Neural crest cell (in vitro differentiated cells): Measurements from ENCODE around the gene DECR2. TPM values are rescaled to one million over a fixed set of nuclear protein-coding genes. Genes with fewer than 3 reads are reported as not detected.
"Not testable (repeated sequence)": the region's sequence is repeated elsewhere in the genome, so short reads cannot be mapped to it uniquely, and the experiment has no call there.

Source experiments
- DNase-seq: peaks from one replicate; pipeline ENCODE4 v3.0.0; 2021; ENCODE audit warnings: low read depth, mixed read lengths, low spot score
- H3K27ac Mint-ChIP-seq: one replicate; pipeline ENCODE4 v1.8.0; 2021; ENCODE audit warnings: mild to moderate bottlenecking, mixed read lengths; ENCODE audit not compliant: unreplicated experiment
- H3K27me3 Mint-ChIP-seq: 2 replicates; pipeline ENCODE4 v1.8.0; 2021; ENCODE audit warnings: low read depth, mild to moderate bottlenecking, mixed read lengths
- H3K36me3 Mint-ChIP-seq: 2 replicates; pipeline ENCODE4 v1.8.0; 2021; ENCODE audit warnings: low read depth, mild to moderate bottlenecking, mixed read lengths
- H3K4me1 Mint-ChIP-seq: 2 replicates; pipeline ENCODE4 v1.8.0; 2021; ENCODE audit warnings: mixed read lengths
- H3K4me3 Mint-ChIP-seq: one replicate; pipeline ENCODE4 v1.8.0; 2021; ENCODE audit warnings: mild to moderate bottlenecking, mixed read lengths
- H3K9me3 Mint-ChIP-seq: 2 replicates; pipeline ENCODE4 v1.8.0; 2021; ENCODE audit warnings: mixed read lengths
- CTCF ChIP-seq: fragments of 200-600 bp; sonication (generic); conservative IDR thresholded peaks from 2 replicates; pipeline ENCODE4 v1.5.0; 2021; ENCODE audit warnings: antibody characterized with exemption, mild to moderate bottlenecking
- total RNA-seq: library from RNA; stranded (reverse); gene quantifications from 2 replicates; pipeline ENCODE4 v1.2.1, GENCODE V29; 2021

The DECR2 gene
- total RNA-seq, 1 donor from 2014 or later, result 22.4 TPM

- no peak overlapping the region for H3K27ac Mint-ChIP-seq
- no peak for TF ChIP-seq CTCF
- H3K4me1 Mint-ChIP-seq, result no peaks in the 10 kb centered on the region
- H3K4me3 Mint-ChIP-seq, result no peak overlapping the region
- H3K36me3 Mint-ChIP-seq, result no peaks in the 10 kb centered on the region
- H3K27me3 Mint-ChIP-seq, result no peaks in the 10 kb centered on the region
- no peaks in the 10 kb centered on the region for H3K9me3 Mint-ChIP-seq
- no peak for DNase-seq
Observed at GRCh38 chr16:414395-415169, 12.9 kb downstream of the DECR2 start.

GRCh38 chr16:415170-415498 lies 13.4 kb downstream of the DECR2 start:
- not testable (repeated sequence) for H3K36me3 Mint-ChIP-seq, DNase-seq, H3K27me3 Mint-ChIP-seq, H3K27ac Mint-ChIP-seq, H3K4me1 Mint-ChIP-seq, H3K9me3 Mint-ChIP-seq, H3K4me3 Mint-ChIP-seq

GRCh38 chr16:422179-422578 lies 20.5 kb downstream of the DECR2 start:
- not testable (repeated sequence) for H3K27ac Mint-ChIP-seq, H3K4me3 Mint-ChIP-seq, H3K9me3 Mint-ChIP-seq, H3K36me3 Mint-ChIP-seq, DNase-seq
- H3K4me1 Mint-ChIP-seq, result peaks cover 18% of the 10 kb centered on the region
- H3K27me3 Mint-ChIP-seq, result peaks cover 23% of the 10 kb centered on the region

GRCh38 chr16:424033-424622 lies 22.4 kb downstream of the DECR2 start:
- peaks cover 23% of the 10 kb centered on the region for H3K27me3 Mint-ChIP-seq
- H3K27ac Mint-ChIP-seq, result no peak overlapping the region
- peaks cover 2% of the 10 kb centered on the region for H3K36me3 Mint-ChIP-seq
- no peak for DNase-seq
- H3K4me3 Mint-ChIP-seq, result peak overlapping the region; percentile 83
- TF ChIP-seq CTCF, result no peak
- H3K9me3 Mint-ChIP-seq, result no peaks in the 10 kb centered on the region
- peaks cover 36% of the 10 kb centered on the region for H3K4me1 Mint-ChIP-seq

GRCh38 chr16:424623-425081 lies 23.0 kb downstream of the DECR2 start:
- H3K4me3 Mint-ChIP-seq, result peak overlapping the region; percentile 83
- no peaks in the 10 kb centered on the region for H3K9me3 Mint-ChIP-seq
- DNase-seq, result no peak
- peaks cover 23% of the 10 kb centered on the region for H3K27me3 Mint-ChIP-seq
- no peak overlapping the region for H3K27ac Mint-ChIP-seq
- peaks cover 36% of the 10 kb centered on the region for H3K4me1 Mint-ChIP-seq
- H3K36me3 Mint-ChIP-seq, result peaks cover 2% of the 10 kb centered on the region
- no peak for TF ChIP-seq CTCF

GRCh38 chr16:425082-425718 lies 23.5 kb downstream of the DECR2 start, which contains the start of gene RAB11FIP3:
Gene RAB11FIP3, plus strand, starts transcription at chr16:425649. Its CDS starts 358 bp downstream, at chr16:426007.
- peaks cover 23% of the 10 kb centered on the region for H3K27me3 Mint-ChIP-seq
- peaks cover 42% of the 10 kb centered on the region for H3K4me1 Mint-ChIP-seq
- no peak within 1 kb of the TSS for H3K27ac Mint-ChIP-seq

More at GRCh38 chr16:425082-425718, 23.5 kb downstream of the DECR2 start, which contains the start of gene RAB11FIP3:
- Mint-ChIP-seq H3K9me3 (no peaks in the 10 kb centered on the region), H3K36me3 (peaks cover 2% of the 10 kb centered on the region), H3K4me3 (peak within 1 kb of the TSS; percentile 98)
- TF ChIP-seq CTCF, result peak; percentile 52
- peak; percentile 78 for DNase-seq
